ENCODE measurements around the gene ORAI2. TPM values are rescaled to one million over a fixed set of nuclear protein-coding genes. Genes with fewer than 3 reads are reported as not detected.

The ORAI2 gene
- total RNA-seq, 1 donor from 2014 or later: 19.2 TPM

- FAIRE-seq (no peak), DNase-seq (ENCODE audit: low spot score in 2 of 2) (no peak)
Measured at GRCh38 chr7:102413091-102413490, 20.3 kb upstream of the ORAI2 start.

GRCh38 chr7:102413611-102414010 is 19.8 kb upstream of the ORAI2 start:
- no peak for FAIRE-seq
- no peak for DNase-seq (ENCODE audit: low spot score in 2 of 2)

- no peak for DNase-seq (ENCODE audit: low spot score in 2 of 2)
- no peak for FAIRE-seq
Measured at GRCh38 chr7:102415685-102416225, 17.6 kb upstream of the ORAI2 start.

GRCh38 chr7:102416406-102416805 is 17.0 kb upstream of the ORAI2 start:
- no peak for DNase-seq (ENCODE audit: low spot score in 2 of 2)

GRCh38 chr7:102417105-102417504 is 16.3 kb upstream of the ORAI2 start:
- DNase-seq (ENCODE audit: low spot score in 2 of 2) (no peak), FAIRE-seq (no peak)

More at GRCh38 chr7:102416406-102416805, 17.0 kb upstream of the ORAI2 start:
- no peak for FAIRE-seq

- FAIRE-seq (no peak), DNase-seq (ENCODE audit: low spot score in 2 of 2) (no peak)
Measured at GRCh38 chr7:102418592-102418991, 14.8 kb upstream of the ORAI2 start.

GRCh38 chr7:102421706-102422240 is 11.6 kb upstream of the ORAI2 start:
- FAIRE-seq (no peak), DNase-seq (ENCODE audit: low spot score in 2 of 2) (no peak)

- DNase-seq (ENCODE audit: low spot score in 2 of 2): no peak
Measured at GRCh38 chr7:102424129-102424551, 9.2 kb upstream of the ORAI2 start.

GRCh38 chr7:102424787-102425218 is 8.6 kb upstream of the ORAI2 start:
- no peak for DNase-seq (ENCODE audit: low spot score in 2 of 2)
- no peak for FAIRE-seq

More at GRCh38 chr7:102424129-102424551, 9.2 kb upstream of the ORAI2 start:
- no peak for FAIRE-seq

GRCh38 chr7:102425639-102426267 is 7.6 kb upstream of the ORAI2 start:
- FAIRE-seq (no peak), DNase-seq (ENCODE audit: low spot score in 2 of 2) (no peak)

- no peak for DNase-seq (ENCODE audit: low spot score in 2 of 2)
- no peak for FAIRE-seq
Measured at GRCh38 chr7:102426268-102427018, 6.9 kb upstream of the ORAI2 start.

- DNase-seq (ENCODE audit: low spot score in 2 of 2) (no peak), FAIRE-seq (no peak)
Measured at GRCh38 chr7:102427019-102427405, 6.4 kb upstream of the ORAI2 start.

GRCh38 chr7:102429141-102429899 is 4.1 kb upstream of the ORAI2 start:
- no peak for DNase-seq (ENCODE audit: low spot score in 2 of 2)
- FAIRE-seq: no peak

- no peak for DNase-seq (ENCODE audit: low spot score in 2 of 2)
- FAIRE-seq: no peak
Measured at GRCh38 chr7:102431617-102432298, 1.6 kb upstream of the ORAI2 start.

- DNase-seq (ENCODE audit: low spot score in 2 of 2): no peak
- FAIRE-seq: no peak
Measured at GRCh38 chr7:102432442-102433218, 745 bp upstream of the ORAI2 start.

GRCh38 chr7:102434039-102434486 is 688 bp downstream of the ORAI2 start:
- no peak for DNase-seq (ENCODE audit: low spot score in 2 of 2)
- no peak for FAIRE-seq

- DNase-seq (ENCODE audit: low spot score in 2 of 2) (no peak), FAIRE-seq (no peak)
Measured at GRCh38 chr7:102436118-102436517, 2.7 kb downstream of the ORAI2 start.

GRCh38 chr7:102439963-102440795 is 6.8 kb downstream of the ORAI2 start:
- FAIRE-seq (no peak), DNase-seq (ENCODE audit: low spot score in 2 of 2) (no peak)

Data from frontal cortex (tissue), 4 donors.